Stomach (tissue), 4 donors: ENCODE results near the gene GSG1L.

Experiments used
- POLR2A ChIP-seq, 4 donors: fragments of 450-650 bp; IDR thresholded peaks; one replicate each; pipeline ENCODE4 v1.6.1; 2016; ENCODE audit warnings: antibody characterized with exemption in 4 of 4, control low read depth in 2 of 4, mild to moderate bottlenecking in 1 of 4, moderate library complexity in 1 of 4
- POLR2AphosphoS5 ChIP-seq, 3 donors: sonication (generic); formaldehyde crosslinking; IDR thresholded peaks; one replicate each; pipeline ENCODE4 v1.6.1; 2016; ENCODE audit warnings: antibody characterized with exemption in 3 of 3
- TF ChIP-seq, protein P1 (sequence below), 7 experiments: fragments of 450-650 bp in 4 of 7; fragments of 200-600 bp in 3 of 7; sonication (generic) in 3 of 7; IDR thresholded peaks; one replicate each; pipeline ENCODE4 v1.5.1; 2016 to 2019; ENCODE audit warnings: antibody characterized with exemption in 7 of 7, control low read depth in 2 of 7, mild to moderate bottlenecking in 1 of 7

DNA sequence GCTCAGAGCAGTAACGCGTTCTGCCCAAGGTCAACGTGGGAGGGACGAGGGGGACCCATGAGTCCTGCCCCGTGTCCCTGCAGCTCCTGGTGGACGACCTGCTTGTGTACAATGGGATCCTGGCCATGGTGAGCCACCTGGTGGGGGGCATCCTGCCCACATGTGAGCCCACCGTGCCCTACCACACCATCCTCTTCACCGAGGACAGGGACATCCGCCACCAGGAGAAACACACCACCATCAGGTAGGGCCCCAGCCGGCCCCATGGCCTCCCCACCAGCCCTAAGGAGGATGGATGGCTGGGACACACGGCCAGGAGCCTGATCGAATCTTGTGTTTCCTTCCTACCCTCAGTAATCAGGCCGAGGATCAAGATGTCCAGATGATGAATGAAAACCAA is 286.0 kb downstream of the GSG1L start:
- TF ChIP-seq, protein P1, sequence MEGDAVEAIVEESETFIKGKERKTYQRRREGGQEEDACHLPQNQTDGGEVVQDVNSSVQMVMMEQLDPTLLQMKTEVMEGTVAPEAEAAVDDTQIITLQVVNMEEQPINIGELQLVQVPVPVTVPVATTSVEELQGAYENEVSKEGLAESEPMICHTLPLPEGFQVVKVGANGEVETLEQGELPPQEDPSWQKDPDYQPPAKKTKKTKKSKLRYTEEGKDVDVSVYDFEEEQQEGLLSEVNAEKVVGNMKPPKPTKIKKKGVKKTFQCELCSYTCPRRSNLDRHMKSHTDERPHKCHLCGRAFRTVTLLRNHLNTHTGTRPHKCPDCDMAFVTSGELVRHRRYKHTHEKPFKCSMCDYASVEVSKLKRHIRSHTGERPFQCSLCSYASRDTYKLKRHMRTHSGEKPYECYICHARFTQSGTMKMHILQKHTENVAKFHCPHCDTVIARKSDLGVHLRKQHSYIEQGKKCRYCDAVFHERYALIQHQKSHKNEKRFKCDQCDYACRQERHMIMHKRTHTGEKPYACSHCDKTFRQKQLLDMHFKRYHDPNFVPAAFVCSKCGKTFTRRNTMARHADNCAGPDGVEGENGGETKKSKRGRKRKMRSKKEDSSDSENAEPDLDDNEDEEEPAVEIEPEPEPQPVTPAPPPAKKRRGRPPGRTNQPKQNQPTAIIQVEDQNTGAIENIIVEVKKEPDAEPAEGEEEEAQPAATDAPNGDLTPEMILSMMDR (IDR thresholded peaks at IDR 0.05) = no peak
- no peak for TF ChIP-seq POLR2AphosphoS5 (IDR thresholded peaks at IDR 0.05)
- no peak for TF ChIP-seq POLR2A (IDR thresholded peaks at IDR 0.05)
